HEK293 (cell line): ENCODE measurements around the gene PRDM11.

ENCODE experiments used
- PATZ1 ChIP-seq: fragments of 450-650 bp; formaldehyde crosslinking; IDR thresholded peaks from 2 replicates; pipeline ENCODE4 v1.5.1; 2016; ENCODE audit warnings: missing biosample characterization, missing genetic modification characterization
- REST ChIP-seq: fragments of 450-650 bp; formaldehyde crosslinking; IDR thresholded peaks from 2 replicates; pipeline ENCODE4 v1.5.1; 2016; ENCODE audit warnings: missing biosample characterization, missing genetic modification characterization
- ZNF202 ChIP-seq: fragments of 450-650 bp; formaldehyde crosslinking; IDR thresholded peaks from 2 replicates; pipeline ENCODE4 v1.5.1; 2016; ENCODE audit warnings: missing biosample characterization, missing genetic modification characterization, borderline replicate concordance
- TF ChIP-seq, protein P1 (sequence below): fragments of 450-650 bp; formaldehyde crosslinking; optimal IDR thresholded peaks from 2 replicates; pipeline ENCODE3; 2016; ENCODE audit warnings: missing biosample characterization, mild to moderate bottlenecking, missing genetic modification characterization

DNA sequence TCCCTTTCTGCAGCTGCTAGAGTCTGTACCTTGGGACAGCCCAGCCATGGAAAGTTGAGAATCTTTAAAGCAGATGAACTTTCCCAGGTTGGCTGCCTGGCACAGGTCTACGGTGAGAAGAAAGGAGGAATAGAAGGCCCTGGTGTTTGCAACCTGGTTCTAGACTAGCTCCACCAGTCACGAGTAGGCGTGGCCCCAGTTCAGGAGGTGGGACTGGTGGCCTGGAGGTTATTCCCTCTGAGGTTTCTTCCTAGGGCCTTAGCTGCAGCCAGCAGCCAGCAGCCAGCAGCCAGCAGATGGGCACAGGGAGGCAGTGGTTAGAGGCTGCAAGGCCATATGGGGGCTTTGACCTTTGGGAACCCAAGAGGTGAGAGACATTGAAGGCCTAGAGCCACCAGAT, 40.9 kb downstream of the PRDM11 start:
- TF ChIP-seq REST (tag by site-specific recombination) (no peak), ZNF202 (tag by site-specific recombination) (no peak), PATZ1 (tag by site-specific recombination) (no peak)
- TF ChIP-seq, protein P1, sequence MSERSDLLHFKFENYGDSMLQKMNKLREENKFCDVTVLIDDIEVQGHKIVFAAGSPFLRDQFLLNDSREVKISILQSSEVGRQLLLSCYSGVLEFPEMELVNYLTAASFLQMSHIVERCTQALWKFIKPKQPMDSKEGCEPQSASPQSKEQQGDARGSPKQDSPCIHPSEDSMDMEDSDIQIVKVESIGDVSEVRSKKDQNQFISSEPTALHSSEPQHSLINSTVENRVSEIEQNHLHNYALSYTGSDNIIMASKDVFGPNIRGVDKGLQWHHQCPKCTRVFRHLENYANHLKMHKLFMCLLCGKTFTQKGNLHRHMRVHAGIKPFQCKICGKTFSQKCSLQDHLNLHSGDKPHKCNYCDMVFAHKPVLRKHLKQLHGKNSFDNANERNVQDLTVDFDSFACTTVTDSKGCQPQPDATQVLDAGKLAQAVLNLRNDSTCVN (tag by site-specific recombination): no peak
